ENCODE results near the gene TRABD2B. TPM values are rescaled to one million over a fixed set of nuclear protein-coding genes. Genes with fewer than 3 reads are reported as not detected.

The TRABD2B gene
- total RNA-seq, 1 donor from 2014 or later: 1.4 TPM

- Histone ChIP-seq H3K27me3 (ENCODE audit: low read depth) (no peaks in the 10 kb centered on the region), H3K4me3 (no peak overlapping the region), H3K27ac (replicated peaks) (no peak overlapping the region), H3K9me3 (replicated peaks) (no peaks in the 10 kb centered on the region), H3K36me3 (no peaks in the 10 kb centered on the region), H3K4me1 (no peaks in the 10 kb centered on the region)
- intact Hi-C loops (cut with micrococcal nuclease): no loop called here
- no peak for DNase-seq
- TF ChIP-seq CTCF (IDR thresholded peaks at IDR 0.05; ENCODE audit: borderline replicate concordance): no peak
Observed at GRCh38 chr1:48026275-48026674, 29.1 kb upstream of the TRABD2B start.

GRCh38 chr1:48025076-48025475 is 27.9 kb upstream of the TRABD2B start:
- Histone ChIP-seq H3K36me3 (no peaks in the 10 kb centered on the region), H3K4me1 (peaks cover 3% of the 10 kb centered on the region), H3K27me3 (ENCODE audit: low read depth) (no peaks in the 10 kb centered on the region), H3K27ac (replicated peaks) (no peak overlapping the region), H3K4me3 (no peak overlapping the region), H3K9me3 (replicated peaks) (no peaks in the 10 kb centered on the region)
- intact Hi-C loops (cut with micrococcal nuclease): no loop called here
- DNase-seq: no peak
- no peak for TF ChIP-seq CTCF (IDR thresholded peaks at IDR 0.05; ENCODE audit: borderline replicate concordance)

- H3K4me1 ChIP-seq: peaks cover 8% of the 10 kb centered on the region
- TF ChIP-seq CTCF (IDR thresholded peaks at IDR 0.05; ENCODE audit: borderline replicate concordance): no peak
- no peak overlapping the region for H3K4me3 ChIP-seq
- intact Hi-C loops (cut with micrococcal nuclease): no loop called here
- no peaks in the 10 kb centered on the region for H3K36me3 ChIP-seq
- no peaks in the 10 kb centered on the region for H3K27me3 ChIP-seq (ENCODE audit: low read depth)
- no peak overlapping the region for H3K27ac ChIP-seq (replicated peaks)
- H3K9me3 ChIP-seq (replicated peaks): no peaks in the 10 kb centered on the region
- DNase-seq: no peak
Observed at GRCh38 chr1:48023488-48023887, 26.3 kb upstream of the TRABD2B start.

GRCh38 chr1:48022306-48022705 is 25.1 kb upstream of the TRABD2B start:
- TF ChIP-seq CTCF (IDR thresholded peaks at IDR 0.05; ENCODE audit: borderline replicate concordance): no peak
- intact Hi-C loops (cut with micrococcal nuclease): no loop called here

GRCh38 chr1:48021792-48022191 is 24.6 kb upstream of the TRABD2B start:
- H3K4me3 ChIP-seq: no peak overlapping the region
- intact Hi-C loops (cut with micrococcal nuclease): no loop called here
- DNase-seq: no peak
- H3K36me3 ChIP-seq: no peaks in the 10 kb centered on the region
- peaks cover 8% of the 10 kb centered on the region for H3K4me1 ChIP-seq
- H3K9me3 ChIP-seq (replicated peaks): no peaks in the 10 kb centered on the region
- no peak for TF ChIP-seq CTCF (IDR thresholded peaks at IDR 0.05; ENCODE audit: borderline replicate concordance)
- H3K27me3 ChIP-seq (ENCODE audit: low read depth): no peaks in the 10 kb centered on the region
- H3K27ac ChIP-seq (replicated peaks): no peak overlapping the region

More at GRCh38 chr1:48022306-48022705, 25.1 kb upstream of the TRABD2B start:
- Histone ChIP-seq H3K4me1 (peaks cover 8% of the 10 kb centered on the region), H3K27me3 (ENCODE audit: low read depth) (no peaks in the 10 kb centered on the region), H3K9me3 (replicated peaks) (no peaks in the 10 kb centered on the region), H3K4me3 (no peak overlapping the region), H3K36me3 (no peaks in the 10 kb centered on the region), H3K27ac (replicated peaks) (no peak overlapping the region)
- DNase-seq: no peak
